GM18951 (cell line): Measurements from ENCODE around the gene CADM1.
"Not testable (repeated sequence)": the region's sequence is repeated elsewhere in the genome, so short reads cannot be mapped to it uniquely, and the experiment has no call there.

Experiments
- POLR2A ChIP-seq: IDR thresholded peaks from 4 replicates; pipeline ENCODE4 v1.6.1; 2011; ENCODE audit warnings: mild to moderate bottlenecking; ENCODE audit not compliant: insufficient read length, insufficient read depth; ENCODE audit errors: extremely low read depth
- in situ Hi-C: fragments of 300-500 bp; cut with MboI; formaldehyde crosslinking; loops from one replicate; pipeline ENCODE4 v1.12.0; 2022; ENCODE audit warnings: low sequenced_read_pairs, mixed read lengths, inconsistent platforms; ENCODE audit not compliant: unreplicated experiment

Gene CADM1

GRCh38 chr11:115481528-115481927 lies 22.7 kb downstream of the CADM1 start:
- in situ Hi-C loops = no loop called here
- no peak for TF ChIP-seq POLR2A

DNA sequence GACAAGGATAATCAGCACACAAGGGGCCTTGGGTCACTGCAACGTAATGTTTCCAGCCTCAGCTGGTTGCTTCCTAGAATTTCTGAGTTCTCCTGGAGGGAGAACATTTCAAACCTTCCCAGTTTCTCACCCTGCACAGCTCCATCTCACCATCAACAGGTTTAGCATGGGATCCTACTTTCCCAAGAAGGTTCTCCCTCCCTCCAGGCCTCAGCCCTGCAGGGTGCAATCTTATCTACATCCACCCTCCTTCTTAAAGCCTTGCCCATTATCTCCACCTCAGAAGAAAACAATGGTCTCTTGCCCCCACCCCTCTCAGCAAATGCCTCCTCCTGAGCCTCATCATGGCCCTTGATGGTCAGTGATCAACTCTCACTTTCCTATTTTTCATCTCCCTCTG lies 23.6 kb downstream of the CADM1 start:
- in situ Hi-C loops = no loop called here
- TF ChIP-seq POLR2A = no peak

DNA sequence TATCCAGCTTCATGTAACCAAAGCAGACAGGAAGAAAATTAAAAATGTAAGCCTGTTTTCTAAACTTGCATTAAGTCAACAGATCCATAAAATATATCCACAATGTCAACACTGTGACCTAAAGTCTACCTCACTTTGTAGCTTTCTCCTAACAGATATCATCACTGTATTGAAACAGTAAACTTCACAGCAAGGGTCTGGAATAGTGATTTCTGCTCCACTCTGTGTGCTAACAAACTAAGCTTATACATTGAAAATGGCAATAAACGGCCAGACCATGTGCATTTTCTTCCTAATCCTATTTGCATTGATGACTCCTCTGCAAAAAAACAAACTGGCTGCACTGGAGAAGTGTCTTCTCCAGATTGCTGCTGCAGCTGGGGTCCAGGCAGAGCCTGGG lies 26.8 kb downstream of the CADM1 start:
- in situ Hi-C loops = no loop called here
- no peak for TF ChIP-seq POLR2A

GRCh38 chr11:115476463-115477286 lies 27.5 kb downstream of the CADM1 start:
- in situ Hi-C loops = no loop called here
- TF ChIP-seq POLR2A = no peak

- in situ Hi-C loops = no loop called here
- TF ChIP-seq POLR2A = no peak
Observed at GRCh38 chr11:115475564-115475963, 28.7 kb downstream of the CADM1 start.

- in situ Hi-C loops = not testable (repeated sequence)
Observed at GRCh38 chr11:115474306-115474705, 29.9 kb downstream of the CADM1 start.

DNA sequence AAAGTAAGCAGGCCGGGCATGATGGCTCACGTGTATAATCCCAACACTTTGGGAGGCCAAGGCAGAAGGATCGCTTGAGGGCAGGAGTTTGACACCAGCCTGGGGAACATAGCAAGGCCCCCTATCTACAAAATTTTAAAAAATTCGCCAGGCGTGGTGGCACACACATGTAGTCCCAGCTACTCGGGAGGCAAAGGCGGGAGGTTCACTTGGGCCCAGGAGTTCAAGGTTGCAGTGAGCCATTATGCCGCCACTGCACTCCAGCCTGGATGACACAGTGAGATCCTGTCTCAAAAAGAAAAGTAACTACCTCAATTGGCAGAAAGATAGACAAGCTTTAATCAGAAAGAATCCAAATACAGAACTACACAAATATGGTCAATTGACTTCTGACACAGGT lies 31.0 kb downstream of the CADM1 start:
- no peak for TF ChIP-seq POLR2A
- in situ Hi-C loops = no loop called here

DNA sequence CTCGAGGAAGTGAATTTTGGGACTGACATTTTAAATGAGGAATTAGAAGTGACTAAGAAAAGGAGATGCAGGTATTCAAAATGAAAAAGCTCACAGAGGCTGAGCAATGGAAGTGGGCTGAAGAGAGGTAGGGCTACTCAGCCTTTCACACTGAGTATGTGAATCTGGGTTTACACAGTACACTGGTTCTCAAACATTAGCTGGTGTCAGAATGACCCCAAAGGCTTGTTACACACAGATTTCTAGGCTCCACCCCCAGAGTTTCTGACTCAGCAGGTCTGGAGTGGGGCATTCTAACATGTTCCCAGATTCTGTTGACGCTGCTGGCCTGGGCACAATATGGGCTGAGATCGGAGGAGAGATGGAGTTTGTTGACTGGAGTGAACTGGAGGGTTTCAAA lies 32.8 kb downstream of the CADM1 start:
- TF ChIP-seq POLR2A = no peak

GRCh38 chr11:115470928-115471327 lies 33.3 kb downstream of the CADM1 start:
- no peak for TF ChIP-seq POLR2A
- in situ Hi-C loops = no loop called here

More for the DNA sequence above, 32.8 kb downstream of the CADM1 start:
- in situ Hi-C loops = no loop called here

- no peak for TF ChIP-seq POLR2A
- in situ Hi-C loops = no loop called here
Observed at GRCh38 chr11:115469361-115469760, 34.9 kb downstream of the CADM1 start.

DNA sequence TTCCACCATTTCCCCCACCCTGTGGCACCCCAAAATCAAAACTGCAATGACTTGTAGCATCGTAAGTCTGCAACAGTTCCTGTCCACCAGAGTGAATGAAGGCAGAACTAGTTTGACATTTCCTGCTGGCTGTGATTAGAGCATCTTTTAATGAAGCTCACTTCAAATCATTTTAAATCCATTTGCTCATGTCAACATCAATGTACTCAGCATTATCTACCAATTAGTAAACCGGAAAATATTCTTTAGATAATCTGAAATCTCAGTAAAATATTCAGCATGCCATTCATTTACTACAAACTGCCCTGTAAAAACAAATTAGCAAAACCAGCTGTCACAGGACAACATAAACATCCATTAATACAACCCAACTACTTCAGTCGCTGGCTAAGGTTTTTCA lies 38.1 kb downstream of the CADM1 start:
- no peak for TF ChIP-seq POLR2A
- in situ Hi-C loops = no loop called here

- in situ Hi-C loops = no loop called here
- TF ChIP-seq POLR2A = no peak
Observed at GRCh38 chr11:115464269-115464668, 39.9 kb downstream of the CADM1 start.

DNA sequence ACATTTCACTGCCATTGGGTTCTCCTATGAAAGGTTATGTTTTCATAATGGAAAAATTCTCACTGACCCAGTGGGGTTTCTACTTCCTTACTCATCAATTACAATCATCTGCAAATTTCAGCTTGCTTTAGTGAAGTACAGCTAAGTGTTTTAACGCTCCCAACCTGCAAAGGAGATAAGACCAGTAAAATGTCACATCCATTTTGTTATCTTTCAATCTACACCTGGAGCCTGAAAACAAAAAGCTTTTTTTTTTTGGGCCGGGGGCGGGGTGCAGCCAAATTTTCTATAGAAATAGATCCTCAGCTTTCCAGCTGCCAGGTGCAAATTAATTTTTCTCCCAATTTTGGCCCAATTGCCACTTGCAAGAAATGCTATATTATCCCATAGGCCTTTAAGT lies 40.6 kb downstream of the CADM1 start:
- TF ChIP-seq POLR2A = no peak
- in situ Hi-C loops = no loop called here

DNA sequence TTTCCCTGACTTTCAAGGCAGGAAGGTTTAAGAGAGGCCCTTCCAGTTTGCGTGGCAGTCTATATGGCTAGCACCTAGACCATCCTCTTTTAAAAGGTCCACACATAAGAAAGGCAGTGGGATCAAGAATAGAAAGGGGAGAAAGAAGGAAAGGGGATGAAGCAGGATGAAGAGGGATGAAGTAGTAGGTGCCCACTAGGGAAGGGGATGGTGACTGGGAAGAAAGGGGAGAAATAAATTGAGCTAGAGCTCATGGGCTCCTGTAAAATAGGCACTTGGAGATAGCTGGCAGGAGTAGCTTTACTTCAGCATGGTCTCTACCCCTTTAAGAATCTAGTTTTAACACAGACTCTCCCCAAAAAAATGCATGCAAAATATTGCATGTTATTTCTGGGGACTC lies 41.5 kb downstream of the CADM1 start:
- in situ Hi-C loops = no loop called here
- TF ChIP-seq POLR2A = no peak
